Right atrium auricular region (tissue), 2 donors: ENCODE results near the gene P2RX5. TPM values are rescaled to one million over a fixed set of nuclear protein-coding genes. Genes with fewer than 3 reads are reported as not detected.
A peak's percentile ranks its signal among the peaks of the same experiment; 100 is the strongest.

Experiments
- DNase-seq: peaks from one replicate; pipeline ENCODE4 v3.0.0-alpha.2; 2019; ENCODE audit warnings: low spot score
- H3K27ac ChIP-seq, 2 donors: fragments of 200-600 bp; sonication (generic); 1 replicate in 1 of 2; 2 replicates in 1 of 2; pipeline ENCODE4 v1.5.1; 2016 to 2019
- H3K27me3 ChIP-seq, 2 donors: fragments of 200-600 bp; sonication (generic); one replicate each; pipeline versions ENCODE4 v1.5.1 to v1.6.0; 2017 to 2019
- H3K36me3 ChIP-seq: fragments of 200-600 bp; sonication (generic); one replicate; pipeline ENCODE4 v1.5.1; 2016
- H3K4me1 ChIP-seq, 2 donors: fragments of 200-600 bp; sonication (generic); one replicate each; pipeline versions ENCODE4 v1.5.1 to v1.6.0; 2017 to 2019
- H3K4me3 ChIP-seq, 2 donors: fragments of 200-600 bp; sonication (generic); 1 replicate in 1 of 2; 2 replicates in 1 of 2; pipeline ENCODE4 v1.5.1; 2017 to 2019; ENCODE audit warnings: mild to moderate bottlenecking in 1 of 2, moderate library complexity in 1 of 2
- H3K9me3 ChIP-seq, 2 donors: fragments of 200-600 bp; sonication (generic); one replicate each; pipeline ENCODE4 v1.5.1; 2019
- total RNA-seq, 2 donors: library from RNA; depleted of rRNA; stranded (reverse); fragments of >200 nt; gene quantifications; one replicate each; pipeline ENCODE4 v1.1.0, GENCODE V29; 2016
- TF ChIP-seq, protein P1 (sequence below), 2 donors: fragments of 200-600 bp; sonication (generic); IDR thresholded peaks; one replicate each; pipeline ENCODE4 v1.5.1; 2019; ENCODE audit warnings: antibody characterized with exemption in 2 of 2

P2RX5 gene
- total RNA-seq, 2 donors from 2014 or later = 5.4 to 8.1 TPM

DNA sequence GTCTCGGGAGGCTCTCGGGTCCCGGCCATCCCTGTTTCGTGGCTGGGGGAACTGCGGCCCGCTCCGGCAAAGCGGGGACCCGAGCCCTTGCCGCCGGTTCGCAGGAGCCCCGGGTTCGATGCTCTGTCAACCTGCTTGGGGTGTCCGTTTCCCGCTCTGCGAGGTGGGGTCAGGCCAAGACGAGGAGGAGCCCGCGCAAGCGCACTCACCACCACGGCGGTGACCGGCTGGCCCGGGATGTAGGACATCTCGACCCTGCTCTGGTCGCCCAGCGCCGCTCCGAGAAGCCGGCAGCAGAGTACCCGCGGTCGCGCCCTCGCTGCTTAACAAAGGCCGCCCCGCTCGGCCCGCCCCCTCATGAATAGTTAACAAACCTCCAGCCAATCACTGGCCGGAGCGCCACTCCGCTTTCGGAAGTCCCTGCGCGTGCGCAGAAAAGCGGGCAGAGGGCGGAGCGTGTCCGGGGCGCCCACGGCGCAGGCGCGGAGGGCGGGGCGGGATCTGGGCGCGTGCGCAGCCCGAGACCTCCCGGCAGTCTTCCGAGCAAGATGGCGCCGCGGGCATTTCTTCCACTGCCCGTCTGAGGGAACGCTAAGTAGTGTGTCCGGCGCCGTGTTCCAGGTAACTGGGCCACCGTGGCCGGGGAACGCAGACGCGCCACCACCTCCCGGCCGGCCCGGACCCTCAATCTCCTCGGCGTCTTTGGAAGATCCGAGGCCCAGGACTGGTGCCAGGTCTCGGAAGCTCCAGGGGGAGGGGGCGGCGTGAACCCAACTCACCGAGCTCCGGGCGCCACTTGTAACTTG, 27.5 kb downstream of the P2RX5 start, which contains the start of the genes EMC6 and TAX1BP3:
TSS of gene EMC6 (plus strand) at position 534 of the 806 bp plus-strand sequence. CDS start 335 bp downstream, outside the sequence.
TSS of gene TAX1BP3 (minus strand) at position 300 of the 806 bp plus-strand sequence. CDS start at position 248, 52 bp downstream.
- peaks cover 0 to 42% of the 10 kb centered on the region in 2 donors for H3K4me1 ChIP-seq

GRCh38 chr17:3667366-3668278, 28.3 kb downstream of the P2RX5 start:
- peak; percentile 92 for DNase-seq
- Histone ChIP-seq H3K27me3 (no peaks in the 10 kb centered on the region), H3K9me3 (no peaks in the 10 kb centered on the region), H3K4me3 (peak overlapping the region; percentile 75 to 84), H3K4me1 (peaks cover 0 to 42% of the 10 kb centered on the region in 2 donors), H3K27ac (peak overlapping the region; percentile 98 to 99), H3K36me3 (peaks cover 22% of the 10 kb centered on the region)
- TF ChIP-seq, protein P1, sequence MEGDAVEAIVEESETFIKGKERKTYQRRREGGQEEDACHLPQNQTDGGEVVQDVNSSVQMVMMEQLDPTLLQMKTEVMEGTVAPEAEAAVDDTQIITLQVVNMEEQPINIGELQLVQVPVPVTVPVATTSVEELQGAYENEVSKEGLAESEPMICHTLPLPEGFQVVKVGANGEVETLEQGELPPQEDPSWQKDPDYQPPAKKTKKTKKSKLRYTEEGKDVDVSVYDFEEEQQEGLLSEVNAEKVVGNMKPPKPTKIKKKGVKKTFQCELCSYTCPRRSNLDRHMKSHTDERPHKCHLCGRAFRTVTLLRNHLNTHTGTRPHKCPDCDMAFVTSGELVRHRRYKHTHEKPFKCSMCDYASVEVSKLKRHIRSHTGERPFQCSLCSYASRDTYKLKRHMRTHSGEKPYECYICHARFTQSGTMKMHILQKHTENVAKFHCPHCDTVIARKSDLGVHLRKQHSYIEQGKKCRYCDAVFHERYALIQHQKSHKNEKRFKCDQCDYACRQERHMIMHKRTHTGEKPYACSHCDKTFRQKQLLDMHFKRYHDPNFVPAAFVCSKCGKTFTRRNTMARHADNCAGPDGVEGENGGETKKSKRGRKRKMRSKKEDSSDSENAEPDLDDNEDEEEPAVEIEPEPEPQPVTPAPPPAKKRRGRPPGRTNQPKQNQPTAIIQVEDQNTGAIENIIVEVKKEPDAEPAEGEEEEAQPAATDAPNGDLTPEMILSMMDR (IDR thresholded peaks at IDR 0.05) = no peak

More for the DNA sequence above, 27.5 kb downstream of the P2RX5 start, which contains the start of the genes EMC6 and TAX1BP3:
- peak; percentile 99 for DNase-seq
- Histone ChIP-seq H3K36me3 (peaks cover 14% of the 10 kb centered on the region), H3K27me3 (no peaks in the 10 kb centered on the region), H3K9me3 (no peaks in the 10 kb centered on the region), H3K27ac (peak within 1 kb of the TSS; percentile 98 to 99), H3K4me3 (peak within 1 kb of the TSS; percentile 75 to 84)
- TF ChIP-seq, protein P1 (IDR thresholded peaks at IDR 0.05) = no peak

DNA sequence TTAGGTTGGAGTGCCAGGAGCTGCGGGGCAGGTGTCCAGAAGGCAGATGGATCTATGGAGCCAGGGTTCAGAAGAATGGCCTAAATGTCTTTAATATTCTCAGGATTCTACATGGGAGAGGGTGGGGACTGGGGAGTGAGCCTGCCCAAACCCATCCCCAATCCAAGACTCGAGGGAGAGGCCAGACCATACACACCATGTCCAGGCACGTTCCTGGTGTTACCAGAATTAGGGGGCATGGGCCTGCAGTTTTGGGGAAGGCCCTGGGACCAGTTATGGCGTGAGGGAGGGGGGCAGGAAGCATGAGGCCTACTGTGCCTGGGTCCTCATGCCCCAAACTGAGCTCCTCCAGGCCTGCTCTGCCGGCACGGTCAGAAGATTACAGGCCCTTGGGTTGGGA, 29.4 kb downstream of the P2RX5 start:
- TF ChIP-seq, protein P1 (IDR thresholded peaks at IDR 0.05) = no peak
- Histone ChIP-seq H3K36me3 (peaks cover 22% of the 10 kb centered on the region), H3K4me1 (peaks cover 0 to 42% of the 10 kb centered on the region in 2 donors), H3K4me3 (peak overlapping the region in 1 of 2 donors; percentile 75), H3K27me3 (no peaks in the 10 kb centered on the region), H3K27ac (peak overlapping the region; percentile 98 to 99), H3K9me3 (no peaks in the 10 kb centered on the region)
- DNase-seq = no peak

DNA sequence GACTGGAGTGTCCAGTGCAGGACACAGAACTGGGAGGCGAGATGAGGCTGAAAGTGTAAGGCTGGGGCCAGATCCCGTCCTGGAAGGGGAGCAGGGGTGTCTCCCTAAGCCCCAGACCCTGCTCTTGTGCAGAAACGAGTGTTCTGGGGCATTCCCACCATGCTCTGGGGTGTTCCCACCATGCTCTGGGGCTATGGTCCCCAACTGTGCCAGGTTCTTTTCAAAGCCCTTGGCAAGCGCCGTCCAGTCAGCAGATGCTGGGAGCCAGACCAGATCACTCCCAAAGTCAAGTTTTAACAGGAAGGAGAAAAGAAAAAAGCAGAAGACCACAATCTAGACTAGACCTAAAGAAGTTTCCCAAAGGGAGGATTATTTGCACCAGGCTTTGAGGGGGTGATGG, 30.1 kb downstream of the P2RX5 start:
- Histone ChIP-seq H3K36me3 (peaks cover 22% of the 10 kb centered on the region), H3K4me3 (no peak overlapping the region), H3K9me3 (no peaks in the 10 kb centered on the region), H3K27me3 (no peaks in the 10 kb centered on the region), H3K27ac (peak overlapping the region; percentile 98 to 99), H3K4me1 (peaks cover 0 to 45% of the 10 kb centered on the region in 2 donors)
- no peak for DNase-seq
- TF ChIP-seq, protein P1 (IDR thresholded peaks at IDR 0.05) = no peak

- no peak overlapping the region for H3K4me3 ChIP-seq
- no peaks in the 10 kb centered on the region for H3K9me3 ChIP-seq
- peaks cover 0 to 56% of the 10 kb centered on the region in 2 donors for H3K4me1 ChIP-seq
- peaks cover 22% of the 10 kb centered on the region for H3K36me3 ChIP-seq
- H3K27ac ChIP-seq = no peak overlapping the region
- no peak for DNase-seq
- no peaks in the 10 kb centered on the region for H3K27me3 ChIP-seq
- TF ChIP-seq, protein P1 (IDR thresholded peaks at IDR 0.05) = no peak
These were observed 32.6 kb downstream of the P2RX5 start for GRCh38 chr17:3663102-3664011.
